RKO (cell line): ENCODE results near the gene LRRFIP1.
"Not testable (repeated sequence)": the region's sequence is repeated elsewhere in the genome, so short reads cannot be mapped to it uniquely, and the experiment has no call there.

Experiments
- DNase-seq: peaks from one replicate; pipeline ENCODE4 v3.0.0-alpha.2; 2016; ENCODE audit warnings: low spot score

LRRFIP1 gene

GRCh38 chr2:237744613-237745249, 117.3 kb downstream of the LRRFIP1 start:
- DNase-seq = peak; percentile 39

- DNase-seq = no peak
These were observed 117.8 kb downstream of the LRRFIP1 start for GRCh38 chr2:237745250-237745613.

DNA sequence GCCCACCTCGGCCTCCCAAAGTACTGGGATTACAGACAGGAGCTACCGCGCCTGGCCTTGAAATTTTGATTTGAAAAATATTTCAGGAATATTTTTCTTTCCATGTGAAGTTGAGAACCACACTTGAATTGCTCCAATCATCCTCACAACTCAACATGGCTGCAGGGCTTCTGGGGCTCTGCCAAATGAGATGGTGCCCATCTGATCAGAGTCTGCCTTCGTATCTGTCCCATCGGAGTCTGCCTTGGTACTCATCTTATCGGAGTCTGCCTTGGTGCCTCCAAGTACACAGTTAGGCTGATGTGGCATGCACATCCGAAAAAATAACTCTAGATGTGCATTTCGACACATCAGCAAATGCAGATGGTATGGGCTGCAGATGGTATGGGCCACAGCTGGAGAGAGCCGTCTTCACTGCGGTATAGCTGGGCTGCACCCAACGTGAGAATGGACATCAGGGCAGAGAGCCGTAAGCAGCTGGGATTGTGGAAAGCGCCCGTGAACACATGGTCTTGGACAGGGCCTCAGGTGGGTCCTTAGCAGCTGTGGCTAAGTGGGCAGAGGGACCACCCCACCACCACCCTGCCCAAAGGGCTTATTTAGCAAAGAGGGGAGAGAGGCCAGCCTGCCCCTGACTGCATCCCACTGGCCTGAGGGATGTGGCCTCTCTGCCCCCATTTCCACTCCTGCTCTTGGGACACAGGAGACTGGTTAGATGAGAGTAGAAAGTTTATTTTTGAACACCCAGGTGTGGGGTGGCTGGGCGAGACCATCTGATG, 119.1 kb downstream of the LRRFIP1 start:
- DNase-seq = no peak

- DNase-seq = no peak
These were observed 119.8 kb downstream of the LRRFIP1 start for GRCh38 chr2:237747189-237747588.

DNA sequence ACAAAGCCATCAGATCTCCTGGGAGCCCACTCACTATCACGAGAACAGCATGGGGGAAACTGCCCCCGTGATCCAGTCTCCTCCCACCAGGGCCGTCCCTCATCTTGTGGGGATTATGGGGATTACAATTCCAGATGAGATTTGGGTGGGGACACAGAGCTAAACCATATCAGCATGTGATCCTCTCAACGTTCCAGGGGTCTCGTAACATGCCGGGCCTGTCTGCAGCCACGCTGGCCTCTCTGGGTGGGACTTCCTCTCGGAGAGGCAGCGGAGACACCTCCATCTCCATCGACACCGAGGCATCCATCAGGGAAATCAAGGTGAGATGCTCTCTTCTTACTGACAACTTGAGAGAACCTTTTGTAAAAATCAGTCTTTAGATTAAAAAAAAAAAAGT, 121.6 kb downstream of the LRRFIP1 start:
- DNase-seq = no peak

GRCh38 chr2:237749961-237750360, 122.6 kb downstream of the LRRFIP1 start:
- DNase-seq = no peak

DNA sequence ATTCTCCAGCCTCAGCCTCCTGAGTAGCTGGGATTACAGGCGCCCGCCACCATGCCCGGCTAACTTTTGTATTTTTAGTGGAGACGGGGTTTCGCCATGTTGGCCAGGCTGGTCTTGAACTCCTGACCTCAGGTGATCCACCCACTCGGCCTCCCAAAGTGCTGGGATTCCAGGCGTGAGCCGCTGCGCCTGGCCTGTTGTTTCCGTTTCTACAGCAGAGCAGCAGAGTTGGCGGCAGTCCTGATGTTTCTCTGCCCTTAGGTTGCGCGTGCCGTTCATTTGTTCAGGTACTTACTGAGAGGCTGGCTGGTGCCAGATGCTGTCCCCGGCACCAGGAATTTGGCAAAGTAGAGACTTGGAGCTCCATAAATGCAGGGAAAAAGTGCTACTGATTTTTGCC, 123.1 kb downstream of the LRRFIP1 start:
- DNase-seq = not testable (repeated sequence)

DNA sequence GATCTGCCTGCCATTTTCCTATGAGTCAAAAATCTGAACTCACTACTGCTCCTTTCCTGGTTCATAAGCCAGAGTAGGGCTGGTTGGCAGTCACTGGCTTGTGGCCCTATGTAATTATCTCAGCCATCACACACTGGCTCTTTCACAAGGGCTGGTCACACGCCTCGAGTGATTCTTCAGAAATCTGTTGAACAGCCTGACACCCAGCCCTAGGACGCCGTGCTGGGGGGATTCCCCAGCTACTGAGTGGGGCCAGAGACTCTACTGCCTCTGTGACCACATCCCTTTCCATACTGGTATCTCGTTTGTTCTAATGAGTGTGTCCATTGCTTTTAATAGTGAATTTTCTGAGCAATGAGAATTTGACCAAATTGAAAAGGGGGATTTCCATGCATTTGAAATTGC, 125.4 kb downstream of the LRRFIP1 start:
- DNase-seq = no peak

DNA sequence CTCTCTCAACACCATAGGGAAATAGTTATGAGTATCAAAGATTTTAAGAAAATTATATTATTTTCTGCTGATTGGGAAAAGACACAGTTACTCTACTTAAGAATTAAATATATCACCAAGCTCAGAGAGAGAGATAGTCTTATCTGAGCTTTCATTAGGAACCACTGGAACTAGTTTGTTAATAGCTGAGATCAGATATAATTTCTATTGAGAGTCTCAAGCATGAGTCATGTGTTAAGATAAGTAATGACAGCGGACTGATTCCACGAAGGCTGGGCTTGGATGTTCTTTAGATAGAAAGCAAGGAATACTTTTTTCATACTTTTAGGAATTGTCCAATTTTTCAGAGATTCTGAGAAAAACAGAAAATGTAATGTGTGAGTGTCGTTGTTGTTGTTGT, 126.8 kb downstream of the LRRFIP1 start:
- no peak for DNase-seq

- DNase-seq = no peak
These were observed 127.3 kb downstream of the LRRFIP1 start for GRCh38 chr2:237754626-237755248.

- DNase-seq = no peak
These were observed 130.2 kb downstream of the LRRFIP1 start for GRCh38 chr2:237757616-237758015.

DNA sequence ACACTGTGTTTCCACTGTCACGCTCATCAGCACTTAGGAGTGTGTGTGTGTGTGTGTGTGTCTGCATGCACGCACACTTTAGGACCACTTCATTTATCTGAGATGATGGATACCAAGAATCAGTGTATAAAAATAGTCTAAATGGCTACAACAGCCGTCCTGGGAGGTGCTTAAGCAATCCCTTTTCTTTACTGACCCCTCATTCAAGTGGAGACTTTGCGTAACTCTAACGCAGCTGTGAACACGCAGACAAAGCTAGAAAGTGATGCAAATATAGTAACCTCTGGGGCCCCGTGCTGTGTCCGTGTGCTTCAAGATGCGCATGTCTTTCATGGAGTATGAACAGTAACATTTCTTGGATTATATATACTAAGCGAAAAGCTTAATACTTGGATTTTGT, 130.8 kb downstream of the LRRFIP1 start:
- no peak for DNase-seq

- no peak for DNase-seq
These were observed 131.8 kb downstream of the LRRFIP1 start for GRCh38 chr2:237759176-237759575.

DNA sequence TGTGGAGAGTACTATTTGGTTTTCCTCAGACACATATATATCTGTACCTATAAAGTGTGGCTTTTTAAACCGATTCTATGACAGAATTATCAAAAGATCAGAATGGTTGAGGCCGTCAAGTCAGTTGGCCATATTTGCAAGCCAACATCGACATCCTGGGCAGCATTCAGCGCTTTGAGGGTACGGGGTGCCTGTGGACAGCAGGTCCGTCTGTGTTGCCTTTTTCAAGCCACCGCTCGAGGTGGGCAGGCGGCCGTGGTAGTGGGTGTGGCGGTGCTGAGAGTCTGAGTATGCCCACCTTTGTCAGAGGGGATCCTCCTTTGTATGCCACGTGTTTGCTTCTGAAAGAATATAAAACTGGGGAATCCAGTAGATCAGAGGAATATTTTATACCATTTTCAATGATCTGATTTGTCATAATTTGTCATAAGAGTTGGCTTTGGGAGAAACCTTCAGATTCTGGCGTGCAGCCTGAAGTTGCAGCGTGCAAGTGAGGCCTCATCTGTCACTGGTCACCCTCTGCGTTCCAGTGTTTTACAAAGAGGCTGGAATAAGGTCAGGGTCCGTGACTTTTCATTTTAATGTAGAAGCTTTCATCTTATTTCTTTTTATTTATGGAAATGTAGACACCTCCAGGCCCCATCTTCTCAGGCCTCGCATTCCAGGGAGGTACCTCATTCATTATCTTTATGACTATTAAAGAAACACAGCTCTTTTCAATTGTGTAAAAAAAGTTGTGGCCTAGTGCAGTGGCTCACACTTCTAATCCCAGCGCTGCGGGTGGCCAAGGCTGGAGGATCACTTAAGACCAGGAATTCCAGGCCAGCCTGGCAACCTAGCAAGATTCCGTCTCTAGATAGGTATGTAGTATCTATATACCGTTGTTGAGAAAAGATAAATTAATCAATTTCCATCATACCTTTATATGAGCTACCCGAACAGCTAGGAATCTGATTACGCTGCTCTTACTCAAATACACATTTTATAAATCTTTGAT, 133.4 kb downstream of the LRRFIP1 start:
- no peak for DNase-seq

DNA sequence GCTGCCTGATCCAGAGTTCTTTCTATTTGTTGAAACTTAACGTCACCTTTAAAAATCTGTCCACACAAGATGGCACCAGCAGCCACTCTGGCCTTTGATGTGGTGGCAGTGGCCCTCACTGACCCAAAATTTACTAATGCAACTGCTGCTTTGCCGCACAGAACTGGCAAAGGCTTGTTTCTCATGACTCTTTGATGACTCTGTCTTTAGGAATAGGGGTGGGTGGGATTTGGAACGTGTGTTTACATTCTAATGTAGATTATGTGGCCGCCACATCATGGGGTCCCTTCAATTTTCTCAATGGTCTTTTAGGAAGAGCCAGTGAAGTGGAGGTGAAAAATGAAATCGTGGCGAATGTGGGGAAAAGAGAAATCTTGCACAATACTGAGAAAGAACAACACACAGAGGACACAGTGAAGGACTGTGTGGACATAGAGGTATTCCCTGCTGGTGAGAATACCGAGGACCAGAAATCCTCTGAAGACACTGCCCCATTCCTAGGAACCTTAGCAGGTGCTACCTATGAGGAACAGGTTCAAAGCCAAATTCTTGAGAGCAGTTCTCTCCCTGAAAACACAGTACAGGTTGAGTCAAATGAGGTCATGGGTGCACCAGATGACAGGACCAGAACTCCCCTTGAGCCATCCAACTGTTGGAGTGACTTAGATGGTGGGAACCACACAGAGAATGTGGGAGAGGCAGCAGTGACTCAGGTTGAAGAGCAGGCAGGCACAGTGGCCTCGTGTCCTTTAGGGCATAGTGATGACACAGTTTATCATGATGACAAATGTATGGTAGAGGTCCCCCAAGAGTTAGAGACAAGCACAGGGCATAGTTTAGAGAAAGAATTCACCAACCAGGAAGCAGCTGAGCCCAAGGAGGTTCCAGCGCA, 135.2 kb downstream of the LRRFIP1 start:
- DNase-seq = not testable (repeated sequence)

DNA sequence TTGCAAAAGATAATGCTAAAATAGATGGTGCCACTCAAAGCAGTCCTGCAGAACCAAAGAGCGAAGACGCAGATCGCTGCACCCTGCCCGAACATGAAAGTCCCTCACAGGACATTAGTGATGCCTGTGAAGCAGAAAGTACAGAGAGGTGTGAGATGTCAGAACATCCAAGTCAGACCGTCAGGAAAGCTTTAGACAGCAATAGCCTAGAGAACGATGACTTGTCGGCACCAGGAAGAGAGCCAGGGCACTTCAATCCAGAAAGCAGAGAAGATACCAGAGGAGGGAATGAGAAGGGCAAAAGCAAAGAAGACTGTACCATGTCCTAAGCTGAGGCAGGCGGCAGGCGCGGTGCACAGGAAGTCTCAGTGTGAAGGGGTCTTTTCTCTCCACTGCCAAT, 136.4 kb downstream of the LRRFIP1 start:
- no peak for DNase-seq

DNA sequence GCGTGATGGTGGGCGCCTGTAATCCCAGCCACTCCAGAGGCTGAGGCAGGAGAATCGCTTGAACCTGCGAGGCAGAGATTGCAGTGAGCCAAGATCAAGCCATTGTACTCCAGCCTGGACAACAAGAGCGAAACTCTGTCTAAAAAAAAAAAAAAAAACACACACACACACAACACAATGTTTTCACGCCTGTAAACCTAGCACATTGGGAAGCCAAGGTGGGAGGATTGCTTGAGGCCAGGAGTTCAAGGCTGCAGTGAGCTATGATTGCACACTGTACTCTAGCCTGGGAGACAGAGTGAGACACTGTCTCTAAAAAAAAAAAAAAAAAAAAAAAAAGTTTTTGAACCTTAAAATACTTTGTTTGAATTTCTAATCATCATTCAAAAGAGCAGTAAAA, 137.7 kb downstream of the LRRFIP1 start:
- not testable (repeated sequence) for DNase-seq

DNA sequence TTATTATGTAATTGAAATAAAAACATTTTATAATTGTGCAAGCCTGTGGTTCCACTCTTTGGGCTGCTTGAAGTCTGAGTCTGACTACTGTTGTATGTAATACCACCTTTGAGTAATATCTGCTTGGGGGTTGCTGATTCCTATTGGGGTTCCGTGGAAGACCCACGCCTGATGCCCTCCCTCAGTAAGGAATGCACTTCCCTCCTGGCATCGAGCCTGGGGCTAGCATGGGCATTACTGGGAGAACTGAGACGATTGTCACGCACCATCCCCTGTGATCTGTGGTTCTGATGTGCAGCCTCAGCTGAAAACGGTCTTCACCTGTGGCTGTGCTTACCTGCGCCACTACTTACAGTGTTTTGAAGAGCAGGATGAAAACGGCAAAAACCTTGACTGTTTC, 138.5 kb downstream of the LRRFIP1 start:
- DNase-seq = no peak

DNA sequence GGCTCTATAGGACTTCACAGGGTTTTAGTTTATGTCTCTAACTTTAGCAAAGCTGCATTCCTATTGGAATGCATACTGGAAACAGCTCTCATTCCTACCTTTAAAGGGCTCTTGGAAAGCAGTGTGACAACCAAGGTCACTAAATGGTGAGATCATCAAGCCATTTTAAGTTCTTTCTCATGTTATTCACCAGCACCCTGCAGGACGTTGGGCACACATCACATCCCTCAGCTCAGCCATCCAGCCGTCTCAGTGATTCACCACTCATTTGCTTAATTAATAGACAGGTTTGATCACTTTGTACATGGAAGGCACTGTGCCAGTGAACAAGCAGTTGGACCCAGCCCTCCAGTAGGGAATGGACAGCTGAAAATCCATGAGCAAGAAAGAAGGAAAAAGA, 139.0 kb downstream of the LRRFIP1 start:
- DNase-seq = peak; percentile 15

DNA sequence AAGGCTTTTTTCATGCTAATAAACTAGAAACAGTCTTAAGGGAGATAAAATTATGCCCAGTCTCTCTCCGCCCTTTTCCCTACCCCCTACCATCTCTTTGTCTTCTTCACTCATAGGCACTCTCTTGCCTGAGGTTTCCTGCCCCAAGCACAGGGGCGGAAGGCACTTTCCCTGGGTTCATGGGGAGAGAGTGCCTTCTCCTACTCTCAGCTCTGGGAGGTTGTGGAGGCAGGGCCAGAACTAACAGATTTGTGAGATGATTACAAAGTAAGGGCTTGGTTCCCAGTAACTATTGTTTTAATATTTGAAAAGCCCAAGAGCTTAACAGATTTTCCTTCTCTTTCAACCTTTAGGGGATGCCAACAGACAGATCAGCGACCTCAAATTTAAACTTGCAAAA, 145.1 kb downstream of the LRRFIP1 start:
- no peak for DNase-seq

- DNase-seq = no peak
These were observed 146.4 kb downstream of the LRRFIP1 start for GRCh38 chr2:237773826-237774225.
